ENCODE results near the gene SLC26A2.

SLC26A2 gene

DNA sequence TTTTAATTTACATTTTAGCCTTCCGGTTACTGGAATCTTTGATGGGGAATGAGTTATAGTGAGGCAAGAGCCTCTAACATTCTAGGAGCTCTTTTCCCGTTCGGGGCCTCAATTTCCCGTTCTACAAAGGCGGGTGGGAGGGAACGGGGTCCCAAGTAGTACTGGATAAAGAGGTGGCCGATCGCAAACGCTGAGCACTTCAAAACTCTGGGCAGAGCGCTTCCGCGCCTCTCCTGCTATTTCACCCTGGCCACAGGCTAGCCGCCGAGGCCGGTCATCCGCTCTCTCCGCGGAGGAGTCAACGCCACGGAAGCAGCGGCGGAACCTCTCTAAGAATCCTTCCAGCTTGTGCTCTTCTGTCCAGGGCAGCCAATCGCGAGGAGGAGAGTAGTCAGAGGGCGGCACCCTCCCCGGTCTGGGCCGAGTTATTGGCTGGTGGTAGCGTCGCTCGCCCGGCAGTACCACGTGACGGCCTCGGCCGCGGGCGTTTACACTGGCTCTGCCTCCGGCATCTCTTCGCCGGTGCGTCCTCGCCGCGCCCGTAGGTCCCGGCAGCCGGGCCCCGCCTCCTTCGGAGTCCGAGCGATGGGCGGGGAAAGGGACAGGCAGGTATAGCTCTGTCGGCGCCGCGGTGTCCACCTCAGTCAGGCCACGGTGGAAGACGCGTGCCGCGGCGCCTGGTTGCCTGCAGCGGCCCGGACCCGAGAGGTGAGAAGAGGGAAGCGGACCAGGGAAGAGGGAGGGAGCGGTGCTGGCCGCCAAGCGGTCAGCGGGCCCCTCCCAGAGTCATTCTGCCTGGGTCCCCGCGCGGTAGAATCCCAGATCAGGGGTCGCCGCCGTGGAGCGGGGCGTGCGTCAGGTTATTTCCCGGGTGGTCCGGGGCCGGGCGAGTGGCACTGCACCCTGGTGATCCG is at the start of gene SLC26A2:
Gene SLC26A2 (plus strand): TSS at position 487 of the 914 bp plus-strand sequence. CDS start 16,895 bp downstream, outside the sequence.
- DNase-seq: peak; percentile 97

DNA sequence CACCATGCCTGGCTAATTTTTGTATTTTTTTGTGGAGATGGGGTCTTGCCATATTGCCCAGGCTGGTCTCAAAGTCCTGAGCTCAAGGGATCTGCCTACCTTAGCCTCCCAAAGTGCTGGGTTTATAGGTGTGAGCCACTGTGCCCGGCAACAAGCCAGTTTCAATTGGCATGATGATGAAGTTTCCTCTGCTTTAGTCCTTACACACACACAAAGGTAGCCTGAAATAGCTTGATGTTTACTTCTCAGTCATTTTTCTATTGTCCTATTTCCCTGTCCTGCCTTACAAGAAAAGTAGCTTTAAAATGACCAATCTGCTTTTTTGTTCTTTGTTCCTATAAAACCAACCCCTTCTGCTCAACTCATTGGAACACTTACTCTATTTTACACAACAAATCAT is 49.5 kb upstream of the SLC26A2 start:
- DNase-seq: no peak

DNA sequence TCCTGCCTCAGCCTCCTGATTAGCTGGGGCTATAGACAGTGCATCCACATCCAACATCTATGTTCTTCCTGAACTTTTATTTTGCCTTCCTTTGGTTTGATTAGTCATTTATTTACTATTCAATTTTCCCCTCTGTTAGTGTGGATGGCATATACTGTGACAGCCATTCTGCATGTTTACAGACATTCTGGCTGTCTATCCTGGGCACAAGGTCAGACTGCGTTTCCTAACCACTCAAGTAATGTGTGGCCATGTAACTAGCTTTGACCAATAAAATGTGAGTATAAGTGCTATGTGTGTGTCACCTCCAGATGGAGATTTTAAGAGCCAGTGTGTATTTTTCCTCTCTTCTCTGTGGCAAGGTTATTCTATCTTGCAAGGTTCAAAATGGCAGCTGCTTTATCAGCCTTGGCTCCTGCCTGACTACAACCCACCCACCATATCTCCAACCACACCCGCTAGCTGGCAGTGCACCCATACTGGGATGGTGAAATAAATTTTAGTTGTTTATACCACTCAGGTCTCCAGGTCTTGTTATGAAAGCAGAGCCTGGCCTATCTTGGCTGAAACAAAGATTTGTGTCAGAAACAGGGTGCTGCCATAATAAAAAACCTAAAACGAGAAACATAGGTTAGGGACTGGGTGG is 48.2 kb upstream of the SLC26A2 start:
- no peak for DNase-seq

DNA sequence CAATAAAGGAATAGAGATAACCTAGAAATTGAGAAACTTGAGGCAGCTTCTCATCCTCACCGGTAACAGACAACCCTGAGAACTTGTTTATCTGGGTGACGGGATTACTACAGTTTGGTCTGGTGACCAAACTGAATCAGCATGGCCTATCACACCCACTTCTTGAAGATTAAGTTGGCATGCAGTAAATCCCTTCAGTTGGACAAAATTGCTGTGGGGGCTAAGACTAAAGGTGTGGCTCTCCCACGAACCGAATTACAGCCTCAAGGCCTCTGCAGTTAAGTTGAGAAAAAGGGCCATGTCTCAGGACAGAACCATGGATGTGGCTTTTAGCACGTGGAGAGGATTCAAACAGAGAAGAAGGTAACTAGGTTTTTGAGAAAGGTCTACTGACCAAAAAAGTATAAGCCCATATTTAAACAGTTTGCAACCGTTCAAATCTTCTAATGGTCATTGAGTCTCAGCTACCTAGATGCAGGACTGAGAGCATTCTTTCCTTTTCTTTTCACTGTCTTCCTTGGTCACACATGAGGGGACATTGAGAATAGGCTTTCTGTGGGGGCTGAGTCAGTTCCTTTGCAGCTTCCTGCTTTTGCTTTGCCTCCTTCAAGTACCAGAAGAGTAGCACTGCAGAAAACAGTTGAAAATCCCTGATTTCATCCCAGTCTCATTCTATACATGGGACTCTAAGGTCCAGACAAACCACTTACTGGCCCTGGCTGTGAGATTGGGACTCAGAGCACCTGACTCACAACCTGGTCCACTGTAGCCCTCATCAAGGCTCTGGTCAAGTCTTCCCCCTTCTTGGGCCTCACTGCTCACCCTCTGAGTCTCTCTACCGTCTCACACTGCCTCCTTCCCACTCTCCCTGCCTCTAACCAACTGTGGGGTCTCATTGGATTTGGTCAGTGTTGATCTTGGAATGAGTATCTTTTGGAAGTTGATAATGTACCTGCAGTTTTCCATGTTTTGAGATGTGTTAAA is 46.8 kb upstream of the SLC26A2 start:
- DNase-seq: no peak

DNA sequence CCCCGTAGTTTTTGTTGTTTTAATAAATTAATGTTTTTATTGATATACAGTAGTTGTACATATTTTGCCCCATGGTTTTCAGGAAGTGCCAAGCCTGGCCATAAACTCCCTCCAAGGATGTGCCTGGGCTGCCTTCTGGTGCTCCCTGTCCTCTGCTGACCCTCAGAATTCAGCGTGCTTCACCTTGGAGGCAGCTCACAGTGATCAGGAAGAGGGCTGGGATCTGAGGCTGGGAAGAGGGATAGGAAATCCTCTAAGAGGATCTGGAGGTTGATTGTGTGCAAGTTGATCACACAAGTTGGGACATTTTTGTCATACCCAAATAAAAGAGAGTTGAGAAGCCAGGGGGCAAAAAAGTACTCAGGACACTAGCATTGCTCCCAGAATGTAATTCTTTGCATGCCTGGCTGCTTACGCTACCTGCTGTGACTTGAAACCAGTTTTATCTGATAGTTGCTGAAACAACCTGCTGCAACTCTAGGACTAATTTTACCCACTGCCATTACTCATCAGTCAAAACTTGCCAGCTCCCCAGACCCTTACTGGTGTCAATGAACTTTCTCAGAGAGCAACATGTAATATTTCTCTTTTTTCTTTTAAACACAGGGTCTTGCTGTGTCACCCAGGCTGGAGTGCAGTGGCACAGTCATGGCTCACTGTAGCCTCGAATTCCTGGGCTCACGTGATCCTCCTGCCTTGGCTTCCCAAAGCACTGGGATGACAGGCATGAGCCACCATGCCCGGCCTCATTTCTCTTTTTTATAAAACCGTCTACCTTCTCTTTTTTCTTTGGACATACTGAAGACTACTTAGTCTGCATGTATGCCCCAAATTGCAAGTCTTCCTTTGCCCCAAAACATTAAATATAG is 44.9 kb upstream of the SLC26A2 start:
- DNase-seq: no peak

DNA sequence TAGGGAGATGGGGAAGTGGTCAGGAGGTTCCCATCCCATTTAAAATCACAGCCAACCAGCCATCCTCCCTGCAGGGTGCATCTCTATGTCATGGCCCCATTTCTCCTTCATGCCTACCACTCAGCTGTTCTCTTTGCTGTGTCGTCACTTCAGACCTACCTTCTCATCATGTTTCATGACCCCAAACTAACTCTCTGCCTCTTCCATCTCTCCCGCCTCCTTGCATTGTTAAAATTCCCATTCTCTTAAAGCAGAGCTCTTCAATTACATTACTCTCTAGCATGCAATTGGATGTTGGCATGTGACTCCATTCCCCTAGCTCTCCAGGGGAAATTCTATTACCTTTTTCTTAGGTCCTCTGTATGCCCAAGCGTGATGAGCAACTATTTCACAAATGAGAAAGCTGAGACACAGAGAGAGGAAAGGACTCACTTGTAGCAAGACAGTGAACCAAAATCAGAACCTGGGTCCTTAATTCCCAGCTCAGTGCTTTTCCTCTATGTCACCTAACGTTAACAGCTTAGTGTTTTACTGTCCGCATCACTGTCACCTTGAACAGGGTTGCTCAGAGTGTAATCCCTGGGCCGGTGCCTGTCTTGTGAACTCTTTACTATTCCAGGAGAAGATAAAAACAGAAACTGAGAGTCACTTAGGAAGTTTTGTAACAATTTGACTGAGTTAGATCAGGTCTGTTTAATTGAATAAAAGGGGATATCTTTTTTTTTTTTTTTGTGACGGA is 44.1 kb upstream of the SLC26A2 start:
- no peak for DNase-seq

DNA sequence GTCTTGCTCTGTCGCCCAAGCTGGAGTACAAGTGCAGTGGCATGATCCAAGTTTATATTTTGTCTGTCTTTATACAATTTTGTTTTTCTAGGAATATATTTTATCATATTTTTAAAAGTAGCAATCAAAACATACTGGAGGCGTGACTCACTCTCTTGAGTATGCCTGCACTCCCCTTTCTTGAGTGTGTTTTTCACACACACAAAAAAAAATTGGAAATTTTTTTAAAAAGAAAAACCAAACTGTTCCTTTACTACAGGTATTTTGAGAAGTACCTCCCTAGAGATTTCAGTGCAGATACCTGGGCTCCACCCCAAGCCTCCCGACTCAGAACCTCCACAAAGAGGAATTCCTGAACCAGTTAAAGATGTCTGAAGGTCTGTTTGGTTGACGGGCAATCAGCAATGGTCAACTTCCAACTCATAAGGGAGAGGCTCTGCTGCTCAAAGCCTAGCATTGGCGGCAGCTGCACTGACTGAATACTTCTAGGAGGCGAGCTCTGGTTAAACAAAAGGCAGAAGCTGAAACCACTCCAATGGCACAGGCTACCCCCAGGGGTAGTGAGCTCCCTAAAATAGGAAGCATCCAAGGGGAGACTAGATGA is 43.4 kb upstream of the SLC26A2 start:
- no peak for DNase-seq

DNA sequence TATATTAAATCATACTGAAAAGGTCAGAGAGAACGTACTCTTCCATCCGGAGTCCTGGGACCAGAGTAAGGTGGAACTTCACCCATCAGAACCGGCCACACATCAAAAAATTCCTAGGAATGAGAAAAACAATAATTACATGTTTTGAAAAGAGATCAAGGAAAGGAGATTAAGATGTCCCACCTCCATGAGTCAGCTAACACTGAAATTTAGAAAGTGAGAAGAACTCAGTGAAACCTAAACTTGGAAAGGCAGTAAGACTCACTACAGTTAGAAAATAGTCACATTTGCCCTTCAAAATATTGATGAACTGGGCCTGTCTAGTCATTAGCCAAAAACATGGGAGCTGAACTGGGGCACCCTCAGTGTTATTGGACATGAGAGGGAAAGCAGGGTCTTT is 39.0 kb upstream of the SLC26A2 start:
- no peak for DNase-seq

DNA sequence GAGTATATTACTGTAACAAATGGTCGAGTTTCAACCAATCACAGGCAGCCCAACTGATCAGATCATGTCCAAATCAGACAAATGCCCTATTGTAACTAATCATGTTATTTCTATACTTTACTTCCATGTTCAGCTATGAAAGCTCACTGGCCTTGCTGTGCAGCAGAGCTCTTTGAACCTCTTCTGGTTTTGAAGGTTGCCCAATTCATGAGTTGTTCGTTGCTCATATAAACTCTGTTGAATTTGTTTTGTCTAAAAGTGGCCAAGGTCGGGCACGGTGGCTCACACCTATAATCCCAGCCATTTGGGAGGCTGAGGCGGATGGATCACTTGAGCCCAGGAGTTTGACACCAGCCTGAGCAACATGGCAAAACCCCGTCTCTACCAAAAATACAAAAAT is 37.6 kb upstream of the SLC26A2 start:
- DNase-seq: no peak

DNA sequence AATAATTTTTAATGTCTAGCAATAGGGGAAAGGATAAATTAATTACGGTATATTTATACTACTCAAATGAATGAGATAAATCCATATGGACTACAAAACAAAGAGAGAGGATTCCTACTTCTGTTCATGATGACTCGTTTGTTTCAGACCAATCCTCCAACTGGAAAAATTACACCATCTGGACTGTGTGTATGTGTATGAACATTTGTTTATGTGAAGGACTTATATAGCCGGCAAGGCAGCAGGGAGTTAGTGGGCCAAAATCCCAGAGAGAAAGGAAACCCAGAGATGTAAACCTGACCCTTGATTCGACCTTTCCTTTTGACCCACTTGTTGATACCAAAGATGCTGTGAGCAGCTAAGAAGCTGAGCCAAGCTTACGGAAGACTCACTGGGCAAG is 36.1 kb upstream of the SLC26A2 start:
- DNase-seq: no peak

DNA sequence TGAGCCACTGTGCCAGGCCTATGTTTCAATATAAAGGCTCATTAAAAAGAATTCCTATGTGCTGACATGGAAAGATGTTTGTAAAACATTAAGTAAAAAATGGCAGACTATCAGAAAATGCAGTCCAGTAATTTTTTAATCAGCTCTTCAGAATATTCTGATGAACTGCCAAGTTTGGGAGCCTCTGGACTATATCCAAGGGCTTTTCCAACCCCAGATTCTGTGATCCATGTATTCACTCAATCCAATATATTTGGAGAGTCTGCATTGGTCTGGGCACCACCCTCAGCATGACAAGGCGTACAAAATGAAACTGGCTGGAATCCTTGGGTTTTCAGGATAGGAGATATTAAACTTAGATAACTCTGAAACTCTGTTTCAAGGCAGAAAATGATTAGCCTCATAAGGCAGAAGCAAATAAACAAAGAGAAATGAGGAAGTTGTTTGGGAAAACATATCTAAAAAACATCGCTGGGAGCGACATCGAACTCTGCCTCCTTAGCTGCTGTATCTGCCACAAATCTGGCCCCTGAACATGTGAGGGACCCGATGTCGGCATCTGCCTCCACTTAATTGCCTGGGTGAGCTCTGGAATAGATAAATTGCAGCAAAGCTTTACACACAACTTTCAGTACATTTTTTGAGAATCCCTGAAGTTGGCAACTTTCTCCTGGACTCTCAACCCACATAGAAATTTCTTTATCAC is 30.4 kb upstream of the SLC26A2 start:
- no peak for DNase-seq

DNA sequence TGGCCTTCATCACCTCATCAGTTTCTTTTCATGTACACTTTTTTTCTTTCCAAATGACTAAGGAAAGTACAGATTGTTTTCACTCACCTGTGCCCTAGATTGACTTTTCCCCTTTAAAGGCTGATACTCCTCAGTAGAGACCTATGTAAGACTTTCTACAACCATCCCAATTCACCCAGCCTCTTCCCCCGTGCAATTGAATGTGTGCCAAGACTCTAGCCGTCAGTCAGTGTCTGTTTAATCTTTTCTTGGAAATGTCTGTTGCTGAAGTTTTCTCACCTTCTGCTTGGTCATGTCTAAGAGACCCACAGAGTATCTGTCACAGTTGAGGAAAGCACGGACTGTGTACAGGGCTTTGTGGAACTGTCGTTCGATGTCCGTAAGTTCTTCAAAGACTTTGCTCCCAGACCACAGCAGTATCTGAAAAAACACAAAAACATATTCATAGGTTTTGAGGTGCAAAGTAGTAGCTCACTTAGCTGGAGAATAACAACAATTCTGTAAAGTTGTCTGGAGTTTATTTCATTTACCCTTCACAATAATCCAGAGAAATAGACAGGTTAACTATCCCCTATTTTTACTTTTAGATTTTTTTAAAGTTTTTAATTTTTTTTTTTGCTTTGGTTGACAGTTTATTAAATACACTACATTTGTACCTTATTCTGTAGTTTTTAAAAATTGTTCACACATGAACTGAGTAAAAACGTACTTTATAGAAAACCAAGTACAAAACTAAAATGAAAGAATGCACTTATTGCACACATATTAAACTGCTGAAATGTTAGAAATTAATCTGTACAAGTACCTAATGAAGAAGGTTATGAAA is 29.6 kb upstream of the SLC26A2 start:
- DNase-seq: no peak

DNA sequence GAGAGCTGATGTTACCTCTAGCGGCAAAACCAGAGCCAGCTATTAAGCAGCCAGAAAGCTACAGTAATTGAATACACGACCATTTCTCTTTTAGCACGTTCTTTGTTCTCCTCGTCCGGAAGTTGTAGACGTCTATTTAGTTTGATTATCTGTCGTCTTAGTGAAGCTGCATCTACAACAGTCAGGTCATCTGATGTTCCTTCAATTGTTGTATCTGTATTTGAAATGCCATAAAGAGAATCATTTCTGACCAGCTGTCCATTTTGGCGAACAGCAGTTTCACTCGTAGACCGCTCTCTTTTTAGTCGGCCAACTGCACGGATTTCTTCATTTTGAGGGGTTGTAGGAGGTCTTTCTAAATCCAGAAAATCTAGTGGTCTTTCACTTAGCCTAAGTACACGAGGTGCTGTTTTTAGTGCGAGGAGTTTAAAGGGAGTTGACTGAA is 28.5 kb upstream of the SLC26A2 start:
- peak; percentile 70 for DNase-seq

DNA sequence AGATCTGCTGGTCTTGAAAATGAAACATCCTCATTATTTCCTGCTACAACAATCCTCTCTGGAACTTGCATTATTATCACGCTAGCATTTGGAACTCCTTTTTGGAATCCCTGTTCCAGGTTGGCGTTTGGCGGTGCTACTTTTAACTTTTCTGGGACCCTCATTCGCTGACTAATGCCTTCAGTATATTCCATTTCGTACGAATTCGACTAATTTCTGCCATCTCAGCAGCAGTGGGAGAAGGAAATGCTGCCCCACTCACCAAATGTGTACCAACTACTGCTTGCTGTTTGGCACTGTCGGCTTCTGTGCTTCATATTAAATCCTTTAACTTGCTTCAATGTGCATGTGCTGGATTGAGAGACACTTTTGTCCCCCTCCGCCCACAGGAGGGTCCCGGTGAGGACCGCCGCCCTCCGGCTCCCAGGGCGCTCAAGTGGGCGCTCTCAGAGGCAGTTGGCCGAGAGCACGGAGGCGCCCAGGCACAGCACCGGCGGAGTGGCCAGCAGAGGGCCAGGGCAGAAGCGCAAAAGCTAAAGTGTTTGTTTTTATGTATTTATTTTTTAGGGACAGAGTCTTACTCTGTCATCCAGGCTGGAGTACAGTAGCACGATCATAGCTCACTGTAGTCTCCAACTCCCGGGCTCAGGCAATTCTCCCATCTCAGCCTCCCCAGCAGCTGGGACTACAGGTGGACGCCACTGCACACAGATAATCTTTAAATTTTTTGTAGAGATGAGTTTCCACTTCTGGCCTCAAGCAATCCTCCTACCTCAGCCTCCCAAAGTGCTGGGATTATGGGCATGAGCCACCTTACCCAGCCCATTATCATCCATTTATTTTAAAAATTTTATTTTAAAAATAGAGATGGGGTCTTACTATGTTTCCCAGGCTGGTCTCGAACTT is 27.9 kb upstream of the SLC26A2 start:
- DNase-seq: peak; percentile 64

DNA sequence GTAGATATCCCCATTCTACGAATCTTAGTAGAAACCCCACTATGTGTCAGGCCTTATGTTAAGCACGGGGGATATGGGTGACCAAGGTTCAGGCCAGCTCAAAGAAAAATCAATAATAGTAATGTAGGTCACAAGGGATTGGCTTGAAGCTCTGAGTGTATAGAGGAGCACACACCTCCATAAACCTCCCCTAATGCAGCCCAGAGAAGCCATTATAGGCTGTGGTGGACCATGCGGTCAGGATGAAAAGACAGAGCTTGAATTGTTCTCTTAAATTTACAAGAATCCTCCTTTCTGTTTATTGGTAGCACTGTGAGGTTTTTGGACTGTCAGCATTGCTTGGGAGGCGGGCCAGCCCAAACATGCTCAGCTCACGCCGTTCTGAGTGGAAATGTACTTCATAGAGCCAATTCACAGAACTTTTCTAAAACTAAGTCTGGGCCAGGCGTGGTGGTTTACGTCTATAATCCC is 25.1 kb upstream of the SLC26A2 start:
- no peak for DNase-seq

DNA sequence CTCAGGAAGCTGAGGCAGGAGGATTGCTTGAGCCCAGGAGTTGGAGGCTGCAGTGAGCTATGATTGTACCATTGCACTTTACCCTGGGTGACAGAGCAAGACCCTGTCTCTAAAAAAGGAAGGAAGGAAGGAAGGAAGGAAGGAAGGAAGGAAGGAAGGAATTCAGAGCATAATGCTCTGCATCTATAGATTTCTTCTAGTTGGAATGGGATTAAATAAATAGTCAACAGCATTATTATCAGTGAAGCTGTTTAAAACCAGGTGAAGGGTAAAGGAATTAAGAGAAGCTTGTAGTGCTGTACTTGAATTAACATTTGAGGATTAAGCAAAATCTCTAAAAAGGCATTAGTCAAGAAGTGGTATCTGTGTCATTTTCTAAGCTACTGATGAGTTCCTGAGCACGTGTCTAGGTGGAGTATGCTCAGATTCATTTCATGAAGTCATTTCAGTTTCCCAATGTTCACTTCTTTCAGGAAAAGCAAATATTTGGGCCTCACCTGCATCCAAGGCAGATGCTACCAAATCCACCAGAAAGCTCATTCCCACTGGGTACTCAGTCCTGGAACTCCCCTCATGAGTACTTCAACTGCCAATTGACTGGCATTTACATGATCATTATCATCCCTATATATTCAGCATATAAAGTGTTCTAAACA is 24.4 kb upstream of the SLC26A2 start:
- no peak for DNase-seq

DNA sequence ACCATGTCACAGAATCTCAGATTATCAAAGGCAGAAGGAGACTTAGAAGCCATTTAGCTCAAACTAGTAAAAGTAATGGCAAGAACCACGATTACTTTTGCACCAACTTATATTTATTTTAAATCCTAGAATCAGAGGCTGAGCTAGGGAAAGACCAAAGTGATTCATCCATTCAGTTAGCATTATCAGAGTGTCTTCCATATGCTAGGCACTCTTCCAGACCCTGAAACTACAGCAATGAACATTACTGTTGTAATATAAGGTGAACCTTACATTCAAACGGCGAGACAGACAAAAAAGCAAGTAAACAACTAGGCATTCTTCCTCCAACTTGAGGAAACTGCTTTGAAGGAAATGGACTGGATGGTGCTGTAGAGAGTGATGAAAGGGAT is 23.9 kb upstream of the SLC26A2 start:
- DNase-seq: no peak
